SK-N-SH treated with all-trans-retinoic acid at 6 μM for 48 hours (cell line): ENCODE measurements around the gene SYAP1.
"Not testable (repeated sequence)": the region's sequence is repeated elsewhere in the genome, so short reads cannot be mapped to it uniquely, and the experiment has no call there.

ENCODE experiments used
- ATAC-seq: fragments of 200-7000 bp; cut with Tn5 transposase; 3 replicates; pipeline ENCODE4 v1.9.1; 2020; ENCODE audit warnings: mild to moderate bottlenecking, moderate library complexity
- ARNTL ChIP-seq: fragments of 450-650 bp; formaldehyde crosslinking; IDR thresholded peaks from 2 replicates; pipeline ENCODE4 v1.5.0; 2020; ENCODE audit warnings: low read depth, mild to moderate bottlenecking, moderate library complexity, borderline replicate concordance
- BACH2 ChIP-seq: fragments of 250-450 bp; sonication (Bioruptor Pico); IDR thresholded peaks from 2 replicates; pipeline ENCODE4 v1.9.0; 2021; ENCODE audit warnings: mild to moderate bottlenecking, borderline replicate concordance
- CREB5 ChIP-seq: fragments of 250-450 bp; sonication (Bioruptor Pico); IDR thresholded peaks from 2 replicates; pipeline ENCODE4 v1.5.1; 2020; ENCODE audit warnings: low read depth, mild to moderate bottlenecking, moderate library complexity
- ESRRG ChIP-seq: fragments of 250-450 bp; sonication (Bioruptor Pico); IDR thresholded peaks from 2 replicates; pipeline ENCODE4 v1.6.1; 2021; ENCODE audit warnings: mild to moderate bottlenecking
- GLIS3 ChIP-seq: fragments of 250-450 bp; sonication (Bioruptor Pico); IDR thresholded peaks from 2 replicates; pipeline ENCODE4 v1.5.0; 2020; ENCODE audit warnings: mild to moderate bottlenecking, moderate library complexity
- ISL1 ChIP-seq: fragments of 250-450 bp; sonication (Bioruptor Pico); IDR thresholded peaks from 2 replicates; pipeline ENCODE4 v2.1.2; 2022; ENCODE audit warnings: mild to moderate bottlenecking, moderate library complexity
- PATZ1 ChIP-seq: fragments of 250-450 bp; sonication (Bioruptor Pico); IDR thresholded peaks from 2 replicates; pipeline ENCODE4 v1.8.0; 2020; ENCODE audit warnings: mild to moderate bottlenecking, moderate library complexity, borderline replicate concordance
- POU6F1 ChIP-seq: fragments of 250-450 bp; sonication (Bioruptor Pico); IDR thresholded peaks from 2 replicates; pipeline ENCODE4 v1.8.0; 2021; ENCODE audit warnings: low read depth, mild to moderate bottlenecking, moderate library complexity, borderline replicate concordance
- PPARA ChIP-seq: fragments of 250-450 bp; sonication (Bioruptor Pico); IDR thresholded peaks from 2 replicates; pipeline ENCODE4 v1.5.0; 2020; ENCODE audit warnings: mild to moderate bottlenecking, borderline replicate concordance
- SNAI2 ChIP-seq: fragments of 250-450 bp; sonication (Bioruptor Pico); IDR thresholded peaks from 2 replicates; pipeline ENCODE4 v1.5.0; 2020; ENCODE audit warnings: mild to moderate bottlenecking, moderate library complexity
- TCF4 ChIP-seq: fragments of 250-450 bp; sonication (Bioruptor Pico); IDR thresholded peaks from 2 replicates; pipeline ENCODE4 v1.8.0; 2021; ENCODE audit warnings: mild to moderate bottlenecking, moderate library complexity, borderline replicate concordance
- TOX ChIP-seq: fragments of 250-450 bp; sonication (Bioruptor Pico); IDR thresholded peaks from 2 replicates; pipeline ENCODE4 v1.8.0; 2021; ENCODE audit warnings: mild to moderate bottlenecking, moderate library complexity, borderline replicate concordance
- ZC3H10 ChIP-seq: fragments of 250-450 bp; sonication (Bioruptor Pico); IDR thresholded peaks from 2 replicates; pipeline ENCODE4 v1.5.1; 2021; ENCODE audit warnings: mild to moderate bottlenecking, moderate library complexity
- ZFP3 ChIP-seq: fragments of 250-450 bp; sonication (Bioruptor Pico); IDR thresholded peaks from 2 replicates; pipeline ENCODE4 v1.5.0; 2020; ENCODE audit warnings: mild to moderate bottlenecking, moderate library complexity
- ZFP30 ChIP-seq: fragments of 450-650 bp; formaldehyde crosslinking; IDR thresholded peaks from 2 replicates; pipeline ENCODE4 v1.5.0; 2022; ENCODE audit warnings: mild to moderate bottlenecking, moderate library complexity
- ZNF565 ChIP-seq: fragments of 450-650 bp; formaldehyde crosslinking; conservative IDR thresholded peaks from 2 replicates; pipeline ENCODE4 v1.5.0; 2020; ENCODE audit warnings: low read depth, mild to moderate bottlenecking, moderate library complexity
- ZNF70 ChIP-seq: fragments of 450-650 bp; formaldehyde crosslinking; IDR thresholded peaks from 2 replicates; pipeline ENCODE4 v1.5.0; 2020; ENCODE audit warnings: mild to moderate bottlenecking, moderate library complexity
- ZNF8 ChIP-seq: fragments of 450-650 bp; formaldehyde crosslinking; IDR thresholded peaks from 2 replicates; pipeline ENCODE4 v1.5.0; 2020; ENCODE audit warnings: mild to moderate bottlenecking, moderate library complexity

The SYAP1 gene

GRCh38 chrX:16714504-16714903 is 4.9 kb upstream of the SYAP1 start:
- ATAC-seq: no peak
- no peak for TF ChIP-seq ZNF8
- TF ChIP-seq PATZ1: no peak
- no peak for TF ChIP-seq SNAI2 (CRISPR knock-in tag)

- not testable (repeated sequence) for ATAC-seq
Measured at GRCh38 chrX:16715638-16716037, 3.8 kb upstream of the SYAP1 start.

- ATAC-seq: not testable (repeated sequence)
Measured at GRCh38 chrX:16716451-16716850, 3.0 kb upstream of the SYAP1 start.

- no peak for ATAC-seq
- TF ChIP-seq ESRRG (no peak), ISL1 (no peak), CREB5 (CRISPR knock-in tag) (no peak), ZNF8 (0 out of 2 replicates have a peak, but pooled peaks have one; percentile 29), TOX (CRISPR knock-in tag) (no peak)
Measured at GRCh38 chrX:16718824-16719333, 533 bp upstream of the SYAP1 start.

GRCh38 chrX:16722481-16722880 is 3.1 kb downstream of the SYAP1 start:
- TF ChIP-seq ZNF8 (no peak), TOX (CRISPR knock-in tag) (no peak), PPARA (CRISPR knock-in tag) (no peak), ZNF565 (CRISPR knock-in tag) (no peak), CREB5 (CRISPR knock-in tag) (no peak), ZC3H10 (CRISPR knock-in tag) (no peak), ZFP3 (CRISPR knock-in tag) (no peak), ZNF70 (CRISPR knock-in tag) (no peak), SNAI2 (CRISPR knock-in tag) (no peak), POU6F1 (no peak), ARNTL (CRISPR knock-in tag) (no peak), TCF4 (CRISPR knock-in tag) (no peak), GLIS3 (CRISPR knock-in tag) (no peak), BACH2 (CRISPR knock-in tag) (no peak)
- TF ChIP-seq, all 23 proteins: peak for 0

GRCh38 chrX:16725072-16725471 is 5.7 kb downstream of the SYAP1 start:
- TF ChIP-seq BACH2 (CRISPR knock-in tag) (no peak), ZFP30 (CRISPR knock-in tag) (no peak)
- TF ChIP-seq, all 23 proteins: peak for 0
- ATAC-seq: no peak

More at GRCh38 chrX:16722481-16722880, 3.1 kb downstream of the SYAP1 start:
- ATAC-seq: no peak

GRCh38 chrX:16726347-16726988 is 7.1 kb downstream of the SYAP1 start:
- ATAC-seq: not testable (repeated sequence)
